IPS DF 6.9 (cell line): Measurements from ENCODE around the gene WWC1.

Source experiments
- DNase-seq: peaks from one replicate; pipeline ENCODE4 v3.0.0-alpha.2; 2013; ENCODE audit warnings: low read depth, low spot score
- H3K27ac ChIP-seq: one replicate; pipeline ENCODE4 v1.5.1; 2013; ENCODE audit warnings: low read length, control low read depth
- H3K27me3 ChIP-seq: 2 replicates; pipeline ENCODE4 v1.6.1; 2013; ENCODE audit warnings: mild to moderate bottlenecking, low read length; ENCODE audit not compliant: control insufficient read depth, insufficient read depth
- H3K36me3 ChIP-seq: 2 replicates; pipeline ENCODE4 v1.6.1; 2013; ENCODE audit warnings: low read length; ENCODE audit not compliant: control insufficient read depth, insufficient read depth
- H3K4me1 ChIP-seq: 2 replicates; pipeline ENCODE4 v1.6.1; 2013; ENCODE audit warnings: low read length; ENCODE audit not compliant: control insufficient read depth, insufficient read depth
- H3K4me3 ChIP-seq: 2 replicates; pipeline ENCODE4 v1.5.1; 2013; ENCODE audit warnings: mild to moderate bottlenecking, low read length
- H3K9me3 ChIP-seq: 2 replicates; pipeline ENCODE4 v1.6.1; 2013; ENCODE audit warnings: low read length, inconsistent platforms; ENCODE audit not compliant: control insufficient read depth, insufficient read depth
- WGBS: extraction: QIAGEN DNeasy Blood & Tissue Kit; methylation state at CpG from one replicate; pipeline ENCODE4 v1.1.7; 2013; ENCODE audit warnings: mixed read lengths, missing lambda C conversion rate; ENCODE audit not compliant: insufficient read length, insufficient coverage; 5-methylcytosine and 5-hydroxymethylcytosine counted together

The WWC1 gene

DNA sequence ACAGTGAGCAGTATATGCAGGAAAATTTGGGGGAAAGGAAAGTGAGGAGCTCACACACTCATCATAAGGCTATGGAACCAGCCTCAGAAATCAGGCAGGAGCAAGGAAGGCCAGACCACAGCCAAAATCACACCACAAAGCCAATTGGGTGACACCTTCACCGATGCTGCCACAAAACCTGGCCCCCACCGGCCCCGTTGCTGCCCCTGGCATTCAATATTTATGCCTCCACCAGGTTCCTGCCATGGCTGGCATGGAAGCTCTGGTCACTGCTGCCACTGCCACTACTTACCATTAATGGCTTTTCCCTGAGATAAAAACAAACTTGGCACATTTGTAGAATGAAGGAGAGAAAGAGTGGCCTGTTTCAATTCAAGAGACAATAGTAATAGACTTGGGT lies 166.1 kb downstream of the WWC1 start:
- no peaks in the 10 kb centered on the region for H3K4me1 ChIP-seq
- H3K9me3 ChIP-seq = no peaks in the 10 kb centered on the region
- H3K36me3 ChIP-seq = peaks cover 11% of the 10 kb centered on the region; the same call in 1 of the 2 replicates
- no peaks in the 10 kb centered on the region for H3K27me3 ChIP-seq
- no peak overlapping the region for H3K27ac ChIP-seq
- no peak overlapping the region for H3K4me3 ChIP-seq
- no peak for DNase-seq
- no CpG with 5 or more reads among the region's 3 CpGs for WGBS

- peaks cover 8% of the 10 kb centered on the region; the same call in 1 of the 2 replicates for H3K36me3 ChIP-seq
- no peak overlapping the region for H3K4me3 ChIP-seq
- no peak for DNase-seq
- H3K4me1 ChIP-seq = no peaks in the 10 kb centered on the region
- no peaks in the 10 kb centered on the region for H3K9me3 ChIP-seq
- H3K27ac ChIP-seq = no peak overlapping the region
- no peaks in the 10 kb centered on the region for H3K27me3 ChIP-seq
- no CpG with 5 or more reads among the region's 9 CpGs for WGBS
Measured at GRCh38 chr5:168460606-168461005, 169.2 kb downstream of the WWC1 start.

- Histone ChIP-seq H3K36me3 (peaks cover 7% of the 10 kb centered on the region), H3K27ac (no peak overlapping the region), H3K4me3 (no peak overlapping the region), H3K4me1 (no peaks in the 10 kb centered on the region), H3K27me3 (no peaks in the 10 kb centered on the region), H3K9me3 (no peaks in the 10 kb centered on the region)
- WGBS = no CpG with 5 or more reads among the region's 2 CpGs
- no peak for DNase-seq
Measured at GRCh38 chr5:168463081-168463480, 171.6 kb downstream of the WWC1 start.

DNA sequence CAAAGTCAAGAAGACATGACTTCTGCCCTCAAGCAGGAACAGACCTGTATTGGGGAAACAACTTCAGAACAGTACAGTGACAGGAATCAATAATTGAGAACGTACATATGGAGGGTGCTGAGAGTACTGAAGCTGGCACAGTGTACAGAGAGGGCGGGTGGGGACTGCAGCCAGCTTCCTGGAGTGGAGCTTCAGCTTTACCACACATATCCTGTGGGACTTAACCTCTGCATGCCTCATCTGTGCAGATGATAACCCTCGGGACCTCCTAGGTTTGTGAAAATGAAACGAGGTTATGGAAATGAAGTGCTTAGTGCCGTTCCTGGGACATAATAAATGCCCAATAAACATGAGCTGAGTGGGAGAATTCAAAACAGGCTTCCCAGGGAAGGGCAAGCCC lies 172.8 kb downstream of the WWC1 start:
- H3K4me1 ChIP-seq = no peaks in the 10 kb centered on the region
- H3K4me3 ChIP-seq = no peak overlapping the region
- no peaks in the 10 kb centered on the region for H3K9me3 ChIP-seq
- H3K27ac ChIP-seq = no peak overlapping the region
- H3K27me3 ChIP-seq = no peaks in the 10 kb centered on the region
- no peak for DNase-seq
- WGBS = no CpG with 5 or more reads among the region's 5 CpGs
- H3K36me3 ChIP-seq = peaks cover 8% of the 10 kb centered on the region

- no peaks in the 10 kb centered on the region for H3K4me1 ChIP-seq
- DNase-seq = no peak
- H3K27ac ChIP-seq = no peak overlapping the region
- no peaks in the 10 kb centered on the region for H3K27me3 ChIP-seq
- no peak overlapping the region for H3K4me3 ChIP-seq
- no CpG with 5 or more reads among the region's 20 CpGs for WGBS
- no peaks in the 10 kb centered on the region for H3K9me3 ChIP-seq
- peaks cover 8% of the 10 kb centered on the region for H3K36me3 ChIP-seq
Measured at GRCh38 chr5:168464641-168465040, 173.2 kb downstream of the WWC1 start.

GRCh38 chr5:168467755-168468330 lies 176.4 kb downstream of the WWC1 start:
- no peak for DNase-seq
- H3K4me1 ChIP-seq = no peaks in the 10 kb centered on the region
- H3K4me3 ChIP-seq = no peak overlapping the region
- no peaks in the 10 kb centered on the region for H3K27me3 ChIP-seq
- H3K9me3 ChIP-seq = no peaks in the 10 kb centered on the region
- H3K36me3 ChIP-seq = peaks cover 3% of the 10 kb centered on the region
- no CpG with 5 or more reads among the region's 12 CpGs for WGBS
- no peak overlapping the region for H3K27ac ChIP-seq

DNA sequence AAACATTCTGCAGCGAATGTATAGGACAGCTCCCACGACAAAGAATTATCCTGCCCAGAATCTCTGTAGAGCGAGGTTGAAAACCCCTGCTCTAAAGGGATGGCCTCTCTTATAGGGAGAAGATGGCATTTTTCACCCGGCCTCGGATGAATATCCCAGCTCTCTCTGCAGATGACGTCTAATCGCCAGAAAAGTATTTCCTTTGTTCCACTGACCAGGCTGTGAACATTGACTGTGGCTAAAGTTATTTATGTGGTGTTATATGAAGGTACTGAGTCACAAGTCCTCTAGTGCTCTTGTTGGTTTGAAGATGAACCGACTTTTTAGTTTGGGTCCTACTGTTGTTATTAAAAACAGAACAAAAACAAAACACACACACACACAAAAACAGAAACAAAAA lies 177.4 kb downstream of the WWC1 start:
- no peak overlapping the region for H3K27ac ChIP-seq
- no peak for DNase-seq
- peaks cover 3% of the 10 kb centered on the region for H3K36me3 ChIP-seq
- H3K27me3 ChIP-seq = no peaks in the 10 kb centered on the region
- no CpG with 5 or more reads among the region's 8 CpGs for WGBS
- H3K4me1 ChIP-seq = no peaks in the 10 kb centered on the region
- H3K9me3 ChIP-seq = no peaks in the 10 kb centered on the region
- no peak overlapping the region for H3K4me3 ChIP-seq

DNA sequence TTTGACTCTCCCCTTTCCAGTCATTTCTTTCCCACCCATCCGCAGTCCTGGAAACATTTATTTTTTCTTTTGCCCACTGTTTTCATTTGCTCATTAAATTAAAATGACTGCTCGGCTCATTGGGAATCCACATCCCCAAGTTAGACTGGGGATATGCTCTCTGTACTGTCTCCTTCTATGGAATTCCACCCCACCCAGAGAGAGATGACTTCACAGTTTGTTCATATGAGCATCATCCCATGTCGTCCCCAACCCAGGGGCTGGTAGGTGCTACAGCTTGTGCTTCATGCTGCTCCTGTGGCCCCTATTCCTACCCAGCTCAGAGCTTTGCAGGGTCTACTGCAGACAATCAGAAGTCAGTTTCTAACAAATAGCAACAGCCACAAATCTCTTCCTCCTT lies 178.4 kb downstream of the WWC1 start:
- Histone ChIP-seq H3K9me3 (no peaks in the 10 kb centered on the region), H3K36me3 (peaks cover 3% of the 10 kb centered on the region), H3K27me3 (no peaks in the 10 kb centered on the region), H3K4me1 (no peaks in the 10 kb centered on the region), H3K27ac (no peak overlapping the region), H3K4me3 (no peak overlapping the region)
- no CpG with 5 or more reads among the region's 3 CpGs for WGBS
- DNase-seq = no peak

GRCh38 chr5:168471785-168472184 lies 180.3 kb downstream of the WWC1 start:
- no peak for DNase-seq
- WGBS = no CpG with 5 or more reads among the region's 4 CpGs

GRCh38 chr5:168472329-168472728 lies 180.9 kb downstream of the WWC1 start:
- Histone ChIP-seq H3K27ac (no peak overlapping the region), H3K4me3 (no peak overlapping the region), H3K27me3 (no peaks in the 10 kb centered on the region), H3K36me3 (peaks cover 3% of the 10 kb centered on the region), H3K4me1 (no peaks in the 10 kb centered on the region), H3K9me3 (no peaks in the 10 kb centered on the region)
- no CpG with 5 or more reads among the region's 5 CpGs for WGBS
- no peak for DNase-seq

More at GRCh38 chr5:168471785-168472184, 180.3 kb downstream of the WWC1 start:
- Histone ChIP-seq H3K9me3 (no peaks in the 10 kb centered on the region), H3K36me3 (peaks cover 3% of the 10 kb centered on the region), H3K27ac (no peak overlapping the region), H3K4me3 (no peak overlapping the region), H3K4me1 (no peaks in the 10 kb centered on the region), H3K27me3 (no peaks in the 10 kb centered on the region)

GRCh38 chr5:168474319-168474718 lies 182.9 kb downstream of the WWC1 start:
- no peaks in the 10 kb centered on the region for H3K4me1 ChIP-seq
- DNase-seq = no peak
- no peaks in the 10 kb centered on the region for H3K9me3 ChIP-seq
- no peak overlapping the region for H3K27ac ChIP-seq
- H3K36me3 ChIP-seq = no peaks in the 10 kb centered on the region
- no peak overlapping the region for H3K4me3 ChIP-seq
- no peaks in the 10 kb centered on the region for H3K27me3 ChIP-seq
- no CpG with 5 or more reads among the region's 1 CpG for WGBS
